Fibroblast of skin of left quadriceps (primary cell): Measurements from ENCODE around the gene SCN3A.

Experiments used
- DNase-seq, 2 experiments: peaks; one replicate each; pipeline ENCODE4 v3.0.0-alpha.2; 2013; ENCODE audit warnings: low read depth in 2 of 2

Gene SCN3A

DNA sequence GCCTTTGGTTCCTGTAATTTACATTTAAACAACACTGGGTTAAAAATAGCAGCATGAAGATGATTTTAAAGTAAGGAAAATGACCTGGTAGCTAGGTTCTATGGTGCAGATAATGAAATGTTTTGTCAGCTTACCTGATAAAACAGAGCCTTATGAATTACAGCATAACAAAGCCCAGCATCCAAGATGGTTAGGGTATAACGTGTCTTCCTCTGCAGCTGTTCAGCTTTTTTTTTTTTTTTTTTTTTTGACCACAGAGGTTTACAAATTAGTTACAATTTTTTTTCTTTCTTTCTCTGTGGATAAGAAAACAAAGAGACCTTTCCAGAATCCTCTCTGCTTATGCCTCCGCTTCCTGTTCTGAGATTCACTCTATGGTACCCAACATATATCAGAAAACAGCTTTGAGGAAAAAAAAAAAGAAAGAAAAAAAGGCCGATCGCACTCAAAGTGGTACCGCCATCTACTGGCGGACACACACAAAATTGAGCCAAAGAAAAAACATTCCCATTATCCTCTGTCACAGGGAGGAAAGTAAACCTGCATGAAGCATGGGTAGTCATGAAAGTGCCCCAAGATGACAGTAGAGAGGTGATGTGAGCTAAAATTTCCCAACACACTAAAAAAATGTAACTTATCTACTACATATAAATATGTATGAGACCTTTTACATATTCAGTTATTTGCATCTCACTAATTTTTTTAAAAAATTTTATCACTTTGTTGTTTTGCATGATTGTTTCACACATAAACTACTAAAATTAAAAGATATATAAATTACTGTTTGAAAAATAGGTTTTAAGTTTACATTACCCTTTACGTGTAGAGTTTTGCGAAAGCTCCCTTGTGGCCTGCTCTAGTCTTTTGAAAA lies at the start of gene SCN3A:
Gene SCN3A (minus strand): TSS at position 362 of the 871 bp plus-strand sequence. CDS start 27,656 bp downstream, outside the sequence.
- peak; percentile 17 to 20 for DNase-seq

DNA sequence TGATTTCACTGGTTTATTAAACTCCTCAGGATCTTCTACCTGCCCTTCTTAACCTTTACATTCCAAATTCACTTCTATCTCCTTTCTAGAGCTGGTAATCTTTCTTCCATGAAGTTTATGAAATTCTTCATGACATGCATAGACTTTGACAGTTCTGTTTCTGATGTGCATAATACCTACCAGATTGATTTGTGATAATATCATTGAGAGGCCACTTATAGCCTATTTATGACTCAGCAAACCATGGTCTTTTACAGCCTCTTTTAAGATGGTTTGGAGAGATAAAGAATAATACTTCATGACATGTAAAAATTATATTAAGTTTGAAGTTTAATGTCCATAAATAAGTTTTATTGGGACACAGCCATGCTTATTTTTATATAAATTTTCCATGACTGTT lies 49.3 kb upstream of the SCN3A start:
- DNase-seq = no peak

DNA sequence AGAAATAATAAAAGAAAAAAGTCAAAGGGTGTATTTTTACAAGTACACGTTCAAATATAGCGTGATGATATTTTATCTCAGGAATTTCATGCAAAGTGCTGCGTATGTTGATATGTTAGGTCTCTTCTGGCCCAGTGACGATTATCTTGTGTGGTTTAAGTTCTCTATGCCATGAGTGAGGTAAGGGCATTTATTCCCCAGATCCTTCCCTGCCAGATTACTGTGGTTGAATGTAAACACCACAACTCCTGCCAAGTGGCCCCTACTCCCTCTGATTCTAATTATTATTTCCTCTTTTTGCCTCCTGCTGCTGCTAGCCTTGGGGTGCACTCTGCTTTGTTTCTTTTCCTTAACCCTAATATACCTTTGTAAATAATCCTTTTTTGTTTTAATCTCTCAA lies 47.5 kb upstream of the SCN3A start:
- no peak for DNase-seq

DNA sequence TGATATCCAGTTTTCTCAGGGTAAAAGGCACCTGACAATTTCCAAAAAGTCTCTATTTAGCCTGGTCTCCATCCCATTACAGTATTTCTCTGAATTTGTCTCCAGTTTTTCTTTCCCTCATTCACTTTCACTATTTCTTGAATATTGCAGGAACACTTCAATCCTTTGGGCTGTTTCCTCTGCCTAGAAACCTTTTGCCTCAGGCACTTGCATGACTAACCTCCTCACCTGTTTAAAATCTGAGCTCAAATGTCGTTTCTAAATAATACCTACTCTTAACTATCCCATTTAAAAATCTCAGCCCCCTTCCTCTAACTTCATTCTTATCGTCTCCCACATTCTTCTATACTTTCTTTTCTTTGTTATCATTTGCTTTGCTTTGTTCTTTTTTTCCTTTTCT lies 44.4 kb upstream of the SCN3A start:
- DNase-seq = no peak

DNA sequence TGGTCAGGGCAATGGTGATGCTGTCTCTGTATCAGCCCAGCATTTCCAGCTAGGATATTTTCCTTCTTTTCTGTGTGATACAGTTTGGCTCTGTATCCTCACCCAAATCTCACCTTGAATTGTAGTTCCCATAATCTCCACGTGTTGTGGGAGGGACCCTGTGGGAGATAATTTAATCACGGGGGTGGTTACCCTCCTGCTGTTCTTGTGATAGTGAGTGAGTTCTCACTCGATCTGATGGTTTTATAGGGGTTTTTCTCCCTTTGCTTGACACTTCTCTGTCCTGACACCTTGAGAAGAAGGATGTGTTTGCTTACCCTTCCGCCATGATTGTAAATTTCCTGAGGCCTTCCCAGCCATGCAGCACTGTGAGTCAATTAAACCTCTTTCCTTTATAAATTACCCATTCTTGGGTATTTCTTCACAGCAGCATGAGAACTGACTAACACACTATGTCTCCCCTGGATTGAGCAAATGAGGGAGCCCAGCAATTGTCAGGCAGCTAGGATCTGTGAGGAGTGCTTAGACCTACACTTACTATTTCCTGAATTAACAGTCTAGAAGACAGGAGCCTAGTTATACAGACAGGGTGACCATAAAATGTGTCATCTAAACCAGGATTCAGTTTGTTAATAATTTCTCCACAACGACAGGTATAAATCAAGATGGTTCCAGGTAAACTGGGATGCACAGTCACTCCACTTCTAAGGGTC lies 41.4 kb upstream of the SCN3A start:
- DNase-seq = no peak

DNA sequence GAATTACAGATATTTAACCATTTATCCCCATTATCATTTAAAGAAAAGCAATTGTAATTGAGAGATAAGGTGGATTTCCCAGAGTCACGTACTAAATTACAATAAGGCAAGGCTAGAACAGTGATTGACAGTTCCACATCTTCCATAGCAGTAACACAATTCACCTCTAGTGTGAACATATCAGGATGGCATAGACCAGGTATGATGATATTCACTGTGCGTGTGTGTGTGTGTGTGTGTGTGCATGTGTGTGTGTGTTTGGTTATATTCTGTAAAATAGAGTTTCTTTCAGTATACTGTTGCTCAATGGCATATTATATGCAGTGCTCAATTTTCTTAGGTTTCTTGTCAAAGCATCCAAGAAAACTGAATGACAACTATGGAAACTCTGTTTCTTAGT lies 37.1 kb upstream of the SCN3A start:
- no peak for DNase-seq

DNA sequence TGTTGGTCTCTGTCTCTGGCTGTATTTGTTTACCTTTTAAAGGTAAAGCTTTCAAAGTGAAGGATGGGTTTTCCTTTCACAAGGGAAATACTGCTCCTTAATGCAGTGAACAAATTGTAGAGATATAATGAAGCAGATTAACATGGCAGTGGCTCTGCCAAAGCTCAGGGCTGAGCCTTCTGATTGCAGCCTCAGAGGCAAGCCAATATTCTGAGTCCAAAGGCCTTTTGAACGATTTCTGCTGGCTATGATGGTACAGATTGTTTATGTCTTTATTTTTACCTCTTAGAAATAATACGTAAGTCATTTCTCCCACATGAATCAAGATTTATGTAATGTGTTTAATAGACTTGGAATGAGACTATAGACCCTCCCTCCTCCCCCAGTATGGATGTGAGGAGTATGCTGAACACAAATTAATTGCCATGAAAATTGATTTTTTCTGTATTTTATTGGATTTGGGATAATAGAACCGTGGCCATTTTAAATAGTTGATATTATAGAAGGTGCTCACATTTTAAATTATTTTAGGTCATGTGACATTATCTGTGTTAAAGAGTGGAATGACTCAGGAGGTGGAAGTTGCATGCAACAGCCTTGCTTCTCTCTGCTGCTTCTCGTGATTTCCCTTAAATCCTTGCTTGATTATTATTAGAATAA lies 36.1 kb upstream of the SCN3A start:
- DNase-seq = no peak

DNA sequence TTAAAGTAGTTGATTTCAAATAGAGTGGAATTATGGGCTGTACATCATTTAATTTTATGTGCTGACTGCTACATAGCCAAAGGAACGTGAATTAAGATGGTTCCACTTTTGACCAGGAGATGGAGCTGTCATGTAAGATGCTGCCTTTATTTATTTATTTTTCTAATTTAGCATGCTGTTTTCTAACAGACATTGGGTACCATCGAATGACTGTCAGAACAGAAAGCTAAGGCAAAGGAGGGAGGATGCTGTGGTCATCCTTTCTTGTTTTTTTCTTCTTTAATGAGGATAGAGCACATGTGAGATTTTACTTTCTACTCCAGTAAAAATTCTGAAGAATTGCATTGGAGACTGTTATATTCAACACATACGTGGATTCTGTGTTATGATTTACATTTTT lies 35.4 kb upstream of the SCN3A start, which contains the start of gene SCN2A:
Gene SCN2A (plus strand): TSS at position 185 of the 400 bp plus-strand sequence. CDS start 56,410 bp downstream, outside the sequence.
- peak; percentile 5 to 8 for DNase-seq

DNA sequence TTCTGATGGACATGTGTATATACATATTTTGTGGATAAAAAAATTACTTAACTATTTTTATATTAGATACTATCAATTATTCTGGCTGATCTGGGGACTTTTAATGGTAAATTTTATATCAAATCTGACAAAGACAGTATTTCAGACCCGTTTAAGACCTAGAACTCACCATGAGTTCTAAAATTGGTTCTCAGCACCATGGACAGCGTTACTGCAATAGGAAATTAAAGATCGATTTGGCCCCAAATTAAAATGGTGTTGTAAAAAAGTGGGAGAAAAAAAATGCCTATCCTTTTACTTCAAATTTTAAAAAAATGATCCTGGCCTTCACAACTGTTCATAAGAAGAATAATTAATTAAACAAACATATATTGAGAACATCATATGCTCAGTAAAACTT lies 34.4 kb upstream of the SCN3A start:
- peak; percentile 13 to 20 for DNase-seq

DNA sequence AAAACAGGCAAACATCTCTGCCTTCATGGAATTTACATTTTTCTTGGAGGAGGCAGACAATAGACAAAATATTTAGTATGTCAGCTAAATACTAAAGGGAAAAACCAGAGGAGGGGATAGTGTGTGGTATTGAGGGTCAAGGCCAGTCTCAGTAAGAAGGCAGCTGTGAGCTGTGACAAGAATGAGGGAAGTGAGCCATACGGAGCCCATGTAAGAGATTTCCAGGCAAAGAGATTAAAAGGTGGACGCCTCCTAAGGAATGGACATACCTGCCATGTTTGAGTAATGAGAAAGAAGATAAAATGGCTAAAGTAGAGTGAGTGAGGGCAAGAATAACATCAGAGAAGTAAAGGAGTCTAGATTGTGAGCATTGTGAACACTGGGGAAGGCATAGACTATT lies 33.2 kb upstream of the SCN3A start:
- no peak for DNase-seq

DNA sequence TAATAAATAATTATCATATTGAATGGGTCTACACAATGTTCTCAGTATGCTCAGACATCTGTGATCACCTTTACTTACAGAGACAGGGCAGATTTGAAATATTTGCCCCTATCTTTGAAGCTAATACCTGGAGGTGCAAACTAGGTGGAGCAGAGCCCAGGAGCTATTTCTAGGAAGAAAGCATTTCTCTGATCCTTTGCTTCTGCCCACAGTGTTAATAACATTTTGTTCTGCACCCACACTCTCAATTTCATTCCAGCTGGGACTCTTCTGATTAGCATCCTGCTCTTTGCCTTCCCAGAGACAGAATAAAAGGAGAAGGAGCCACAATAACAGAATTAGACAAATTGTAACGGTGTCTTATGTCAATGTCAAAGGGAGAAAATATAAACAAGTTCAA lies 23.7 kb upstream of the SCN3A start:
- DNase-seq = no peak

DNA sequence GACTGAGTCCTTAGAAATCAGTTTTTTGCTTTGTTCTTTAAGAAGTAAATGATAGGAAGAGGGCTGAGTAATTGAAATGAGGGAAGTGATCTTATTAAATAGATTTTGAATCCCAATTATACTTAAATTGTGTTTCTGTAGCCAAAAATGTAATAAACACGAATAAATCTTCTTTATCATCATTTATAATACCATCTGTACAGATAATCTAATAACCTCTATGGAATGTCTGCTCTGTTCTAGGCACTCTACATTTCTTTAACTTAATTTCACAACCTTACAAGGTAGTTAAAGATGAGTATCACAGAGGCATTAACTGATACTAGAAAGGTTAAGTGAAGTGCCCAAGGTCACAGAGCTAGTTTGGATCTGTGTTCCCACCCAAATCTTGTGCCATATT lies 21.1 kb upstream of the SCN3A start:
- DNase-seq = no peak

DNA sequence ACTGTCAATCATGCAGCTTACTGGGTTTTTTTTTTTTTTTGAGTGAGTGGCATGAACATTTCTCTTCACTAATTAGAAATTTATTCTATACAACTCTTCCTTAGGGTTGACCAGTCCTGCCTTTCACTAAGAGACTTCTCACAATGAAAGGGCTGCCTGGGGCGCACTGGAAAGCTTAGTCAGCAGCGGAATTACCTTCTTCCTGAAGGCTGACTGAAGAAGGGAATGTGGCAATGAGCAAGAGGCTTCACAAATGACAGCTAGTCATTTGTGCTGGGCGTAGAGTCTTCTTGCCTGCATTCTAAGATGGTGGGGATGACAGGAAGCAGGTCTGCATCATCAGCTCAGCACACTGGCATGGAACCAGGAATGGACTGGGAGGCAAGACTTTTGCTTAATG lies 15.6 kb upstream of the SCN3A start:
- no peak for DNase-seq

DNA sequence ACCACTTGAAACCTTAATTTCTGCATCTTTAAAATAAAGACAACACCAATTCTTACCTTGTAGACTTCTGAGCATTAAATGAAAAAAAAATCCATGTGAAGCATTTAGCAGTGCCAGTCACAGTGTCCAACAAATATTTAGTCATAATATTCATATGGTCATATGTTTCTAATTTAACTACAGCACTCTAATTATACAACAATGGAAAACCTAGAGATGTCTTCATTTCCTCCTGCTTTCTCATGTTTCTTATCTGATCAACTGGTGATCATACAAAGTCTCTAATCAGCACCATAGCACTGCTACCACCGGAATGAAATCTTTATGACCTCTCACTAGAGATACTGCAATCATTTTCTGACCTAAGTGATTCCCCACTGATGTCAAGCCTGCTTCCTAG lies 10.2 kb upstream of the SCN3A start:
- no peak for DNase-seq

DNA sequence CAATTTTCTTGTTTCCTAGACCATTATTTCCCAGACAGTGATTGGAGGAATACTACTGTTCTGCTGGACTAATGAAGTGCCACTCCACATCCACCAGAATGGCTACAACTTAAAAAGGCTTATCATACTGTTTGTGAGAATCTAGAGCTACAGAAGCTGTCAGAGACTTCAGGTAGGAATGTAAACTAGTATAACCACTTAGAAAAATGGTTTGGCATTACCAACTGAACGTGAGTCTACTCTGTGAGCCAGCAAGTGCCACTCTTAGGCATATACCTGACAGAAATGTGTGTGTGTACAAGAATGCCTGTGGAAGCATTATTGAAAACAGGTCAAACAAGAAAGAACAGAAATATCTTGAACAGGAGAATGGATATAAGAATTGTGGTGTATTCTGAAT lies 4.2 kb upstream of the SCN3A start:
- no peak for DNase-seq

DNA sequence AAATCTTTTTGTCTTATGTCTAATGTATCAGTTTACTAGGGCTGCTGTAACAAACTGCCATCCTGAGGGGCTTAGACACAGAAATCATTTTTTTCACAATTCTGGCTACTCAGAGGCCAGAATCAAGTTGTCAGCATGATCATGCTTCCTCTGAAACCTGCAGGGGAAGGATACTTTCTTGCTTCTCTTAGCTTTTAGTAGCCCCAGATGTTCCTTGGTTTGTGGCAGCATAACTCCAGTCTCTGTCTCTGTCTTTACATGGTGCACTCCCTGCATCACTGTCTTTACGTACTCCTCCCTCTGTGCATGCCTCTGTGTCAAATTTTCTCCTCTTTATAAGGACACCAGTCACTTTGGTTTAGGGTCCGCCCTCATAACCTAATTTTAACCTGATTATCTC lies 2.0 kb upstream of the SCN3A start:
- DNase-seq = no peak

DNA sequence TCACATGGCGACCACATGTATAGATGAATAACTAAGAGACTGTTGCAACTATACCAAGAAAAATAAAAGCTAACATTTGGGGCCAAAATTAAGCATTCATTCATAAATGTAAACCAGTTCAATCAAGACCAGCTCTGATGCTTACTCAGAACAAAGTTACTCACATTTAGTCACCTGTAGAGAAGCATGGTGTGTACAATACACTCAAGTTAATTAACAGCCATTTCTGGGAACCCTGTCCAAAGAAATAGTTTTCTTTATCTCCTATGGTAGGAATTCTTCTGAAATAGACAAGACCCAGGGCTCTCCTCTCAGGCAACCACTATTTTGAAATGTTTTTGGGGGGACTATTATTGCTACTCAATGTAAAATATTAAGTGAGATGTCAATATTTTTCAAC lies 1.6 kb downstream of the SCN3A start:
- DNase-seq = no peak

DNA sequence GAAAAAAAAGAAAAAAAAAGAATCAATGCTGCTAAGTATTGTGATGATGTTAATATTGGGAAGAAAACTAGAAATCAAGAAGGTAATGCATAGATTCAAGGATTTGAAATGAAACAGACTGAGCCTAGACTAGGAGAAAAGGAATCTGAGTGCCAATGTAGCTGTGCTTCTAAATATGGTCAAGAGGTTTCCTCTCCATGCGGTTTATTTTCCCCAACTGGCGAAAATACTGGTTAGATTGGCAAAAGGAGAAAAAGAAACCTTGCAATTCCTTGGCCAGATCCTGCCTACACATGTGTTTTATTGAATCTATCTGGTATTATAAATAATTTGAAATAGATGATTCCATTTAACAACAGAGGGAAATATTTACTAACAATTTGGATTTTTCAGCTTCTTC lies 5.7 kb downstream of the SCN3A start:
- no peak for DNase-seq

DNA sequence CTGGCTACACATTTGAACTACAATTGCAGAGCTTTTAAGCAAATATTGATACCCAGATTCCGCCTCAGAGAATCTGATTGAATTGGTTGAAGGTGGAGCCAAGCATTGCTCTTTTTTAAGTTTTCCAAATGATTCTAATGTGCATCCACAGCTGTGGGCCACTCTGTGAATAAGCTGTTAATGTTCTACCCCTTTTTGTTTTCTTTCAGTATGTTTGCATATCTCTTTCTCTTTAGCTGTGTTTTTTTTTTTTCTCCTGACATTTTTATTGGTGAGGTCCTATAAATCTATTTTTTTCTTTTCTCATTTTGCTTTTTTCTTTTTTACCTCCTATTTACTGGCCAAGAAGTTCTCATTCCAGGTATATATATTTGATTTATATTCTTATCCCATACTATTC lies 6.5 kb downstream of the SCN3A start:
- DNase-seq = no peak

DNA sequence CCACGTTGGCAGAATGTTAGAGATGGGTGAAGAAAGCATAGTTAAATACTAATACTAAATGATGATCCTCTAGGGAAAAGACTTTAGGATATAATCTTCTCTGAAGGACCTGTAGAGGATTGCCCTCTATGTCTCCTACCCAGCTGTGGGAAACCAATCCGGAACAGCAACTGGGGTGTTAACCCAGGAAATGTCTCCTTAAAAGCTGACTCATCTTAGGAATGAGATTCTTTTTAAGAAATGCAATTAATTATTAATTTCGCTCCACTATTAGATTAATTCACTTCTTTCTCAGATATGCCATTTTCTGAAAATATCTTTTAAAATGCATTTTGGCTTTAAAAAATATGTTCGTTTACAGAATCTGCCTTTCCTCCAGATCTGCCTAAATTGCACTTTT lies 7.4 kb downstream of the SCN3A start:
- DNase-seq = no peak

DNA sequence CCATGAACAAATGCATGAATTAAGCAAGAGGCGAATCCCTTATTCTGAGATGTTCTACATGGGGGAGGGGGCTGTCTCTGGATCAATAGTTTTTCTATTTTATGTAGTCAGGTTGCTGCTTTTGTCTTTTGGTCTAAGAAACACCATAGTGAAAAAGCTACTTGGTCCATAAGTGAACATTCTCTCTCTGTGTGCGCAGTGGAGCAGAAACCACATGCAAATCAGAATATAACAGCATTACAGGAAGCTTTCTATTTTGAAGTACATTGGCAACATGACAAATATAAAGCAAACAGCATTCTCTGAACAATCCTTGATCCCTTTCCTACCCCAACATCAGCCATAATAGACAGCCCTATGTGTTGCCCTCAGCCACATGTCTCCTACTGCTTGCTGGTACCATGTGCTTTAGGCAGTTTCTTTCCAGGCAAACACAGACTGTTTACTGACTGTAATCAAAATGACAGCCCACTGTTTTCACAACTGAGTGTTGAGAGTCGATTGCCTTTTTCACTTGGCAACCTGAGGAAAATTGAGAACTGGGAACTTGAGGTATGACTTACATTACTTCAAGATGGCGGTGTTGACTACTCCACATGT lies 10.6 kb downstream of the SCN3A start:
- no peak for DNase-seq

DNA sequence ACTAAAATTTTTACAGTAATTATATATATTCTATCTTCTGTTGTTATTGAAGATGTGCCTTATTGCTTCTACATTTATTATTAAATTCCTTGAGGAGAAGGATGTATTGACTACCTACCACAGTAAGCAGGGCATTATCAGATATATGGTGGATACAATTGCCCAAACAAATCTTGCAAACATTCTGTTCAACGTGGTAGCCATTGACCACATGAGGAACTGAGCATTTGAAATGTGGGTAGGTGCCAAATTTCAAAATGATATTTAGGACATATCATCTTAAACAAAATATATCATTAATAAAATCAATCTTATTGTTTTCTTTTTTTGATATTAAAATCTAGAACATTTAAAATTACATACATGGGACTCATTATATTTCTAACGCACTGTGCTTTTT lies 11.1 kb downstream of the SCN3A start:
- no peak for DNase-seq
